Astrocyte (in vitro differentiated cells and primary cell): Measurements from ENCODE around the gene RAB40A.

Source experiments
- EZH2 ChIP-seq: IDR thresholded peaks from 2 replicates; pipeline ENCODE4 v1.6.1; 2012; ENCODE audit warnings: mild to moderate bottlenecking, low read length, inconsistent platforms; ENCODE audit not compliant: insufficient read depth
- TF ChIP-seq, protein P1 (sequence below): IDR thresholded peaks from 2 replicates; pipeline ENCODE4 v1.5.1; 2011; ENCODE audit warnings: low read depth, mild to moderate bottlenecking, inconsistent platforms, low read length, moderate library complexity; ENCODE audit not compliant: insufficient read depth

DNA sequence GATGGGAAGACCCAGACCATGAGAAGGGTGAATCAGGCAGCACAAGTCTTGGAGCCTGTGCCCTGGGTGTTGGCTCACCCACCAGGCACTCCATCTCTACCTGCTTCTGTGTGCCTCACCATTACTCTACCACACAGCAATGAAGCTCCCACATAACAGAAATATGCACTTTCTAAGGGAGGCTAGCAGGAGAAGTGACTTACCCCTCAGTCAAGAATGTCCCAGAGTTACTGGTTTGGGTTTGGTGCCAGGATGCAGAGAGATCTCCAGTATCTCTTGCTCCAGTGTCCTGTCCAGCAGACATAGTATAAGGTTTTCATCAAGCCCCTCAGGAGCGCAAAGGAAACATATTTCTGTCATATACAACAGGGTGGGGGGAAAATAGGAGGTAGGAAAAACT is 11.3 kb upstream of the RAB40A start:
- TF ChIP-seq, protein P1, sequence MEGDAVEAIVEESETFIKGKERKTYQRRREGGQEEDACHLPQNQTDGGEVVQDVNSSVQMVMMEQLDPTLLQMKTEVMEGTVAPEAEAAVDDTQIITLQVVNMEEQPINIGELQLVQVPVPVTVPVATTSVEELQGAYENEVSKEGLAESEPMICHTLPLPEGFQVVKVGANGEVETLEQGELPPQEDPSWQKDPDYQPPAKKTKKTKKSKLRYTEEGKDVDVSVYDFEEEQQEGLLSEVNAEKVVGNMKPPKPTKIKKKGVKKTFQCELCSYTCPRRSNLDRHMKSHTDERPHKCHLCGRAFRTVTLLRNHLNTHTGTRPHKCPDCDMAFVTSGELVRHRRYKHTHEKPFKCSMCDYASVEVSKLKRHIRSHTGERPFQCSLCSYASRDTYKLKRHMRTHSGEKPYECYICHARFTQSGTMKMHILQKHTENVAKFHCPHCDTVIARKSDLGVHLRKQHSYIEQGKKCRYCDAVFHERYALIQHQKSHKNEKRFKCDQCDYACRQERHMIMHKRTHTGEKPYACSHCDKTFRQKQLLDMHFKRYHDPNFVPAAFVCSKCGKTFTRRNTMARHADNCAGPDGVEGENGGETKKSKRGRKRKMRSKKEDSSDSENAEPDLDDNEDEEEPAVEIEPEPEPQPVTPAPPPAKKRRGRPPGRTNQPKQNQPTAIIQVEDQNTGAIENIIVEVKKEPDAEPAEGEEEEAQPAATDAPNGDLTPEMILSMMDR = no peak
- TF ChIP-seq EZH2 = no peak
